Activated CD4-positive, CD25-positive, alpha-beta regulatory T cell treated with anti-CD3 and anti-CD28 coated beads, Interleukin-2, amount 50 U/mL, for 16 hours (primary cell): ENCODE results near the gene ABLIM2.

Experiments
- DNase-seq: peaks from one replicate; pipeline ENCODE4 v3.0.0-alpha.2; 2020; ENCODE audit warnings: low read depth, low spot score

Gene ABLIM2

DNA sequence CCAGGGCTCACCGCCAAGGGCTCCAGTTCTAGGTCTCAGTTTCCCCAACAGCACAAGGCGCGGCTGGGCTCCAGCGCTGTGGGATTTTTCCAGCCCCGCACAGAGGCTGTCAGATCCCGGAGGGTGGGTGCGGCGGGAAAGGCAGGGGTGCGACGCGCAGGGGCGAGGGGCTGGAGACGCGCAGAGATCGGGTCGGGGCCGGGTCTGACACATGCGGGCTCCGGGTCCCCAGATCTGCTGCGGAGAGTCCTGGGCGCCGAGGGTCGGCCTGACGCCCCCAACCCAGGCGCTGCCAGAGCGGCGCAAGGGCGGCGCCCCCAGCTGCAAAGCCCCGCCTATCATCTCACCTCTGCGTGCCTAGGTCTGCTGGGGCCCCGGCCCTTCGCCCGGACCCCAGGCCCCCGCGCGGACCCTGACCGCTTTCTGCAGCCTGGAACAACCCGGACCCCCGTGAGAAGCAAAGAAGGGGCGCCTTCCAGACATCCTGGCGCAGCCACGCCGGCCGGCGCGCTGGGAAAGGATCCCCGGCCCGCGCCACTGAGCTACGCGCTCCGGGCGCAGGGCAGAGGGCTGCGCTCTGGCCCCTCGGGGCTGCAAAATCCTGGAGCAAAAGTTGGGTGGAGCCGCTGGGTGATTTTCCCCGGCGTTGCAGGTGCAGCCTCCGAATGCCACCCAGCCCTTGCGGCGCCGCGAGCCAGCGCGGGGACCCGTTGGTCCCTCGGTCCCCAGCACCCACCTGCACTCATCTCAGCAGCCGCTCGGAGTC lies 486 bp downstream of the ABLIM2 start:
- no peak for DNase-seq

GRCh38 chr4:8157496-8157895 lies 1.1 kb downstream of the ABLIM2 start:
- DNase-seq = no peak

DNA sequence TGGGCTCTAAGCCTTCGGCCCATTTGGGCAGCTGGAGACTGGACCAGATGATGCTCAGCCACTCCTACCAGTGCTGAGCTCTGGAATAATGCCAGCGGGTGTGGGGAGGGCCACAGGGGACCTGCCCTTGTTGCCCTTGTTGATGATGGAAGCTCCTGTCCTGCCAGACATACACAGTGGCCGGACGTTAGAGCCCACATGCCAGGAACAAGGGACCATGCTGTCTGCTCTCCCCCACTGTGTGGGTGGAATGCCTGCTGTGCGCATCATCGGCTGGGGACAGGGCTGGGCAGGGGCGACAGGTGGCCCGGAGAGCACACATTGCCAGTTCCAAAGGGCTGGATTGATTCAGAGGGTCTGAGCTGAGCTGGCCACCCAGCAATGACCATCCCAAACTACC lies 2.0 kb downstream of the ABLIM2 start:
- DNase-seq = no peak

DNA sequence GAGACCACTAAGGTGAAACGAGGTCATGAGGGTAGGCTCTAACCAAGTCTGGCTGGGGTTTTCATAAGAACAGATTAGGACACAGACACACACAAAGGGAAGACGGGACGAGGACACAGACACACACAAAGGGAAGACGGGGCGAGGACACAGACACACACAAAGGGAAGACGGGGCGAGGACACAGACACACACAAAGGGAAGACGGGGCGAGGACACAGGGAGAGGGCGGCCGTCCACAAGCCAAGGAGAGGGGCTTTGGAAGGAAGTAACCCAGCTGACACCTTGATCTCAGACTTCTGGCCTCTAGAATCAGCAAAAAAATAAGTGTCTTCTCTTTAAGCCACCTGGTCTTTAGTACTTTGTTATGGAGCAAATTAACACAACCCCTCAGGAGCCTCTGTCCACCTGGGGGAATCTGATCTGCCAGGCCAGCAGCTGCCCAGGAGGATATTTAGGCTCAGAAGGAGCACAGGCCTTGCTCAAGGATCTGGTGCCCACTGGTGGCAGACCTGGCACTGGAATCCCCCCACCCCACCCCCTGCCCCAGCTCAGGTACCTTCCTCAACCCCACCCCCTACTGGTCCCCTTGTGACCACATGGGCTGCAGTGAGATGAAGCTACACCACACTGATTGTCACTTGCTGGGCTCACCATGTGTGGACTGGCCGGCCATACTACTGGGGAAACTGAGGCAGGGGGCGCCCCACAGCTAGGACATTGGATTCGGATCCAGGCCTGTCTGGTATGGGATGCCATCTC lies 2.8 kb downstream of the ABLIM2 start:
- no peak for DNase-seq

- no peak for DNase-seq
Measured at GRCh38 chr4:8155048-8155447, 3.6 kb downstream of the ABLIM2 start.

- no peak for DNase-seq
Measured at GRCh38 chr4:8153441-8153840, 5.2 kb downstream of the ABLIM2 start.

GRCh38 chr4:8152865-8153257 lies 5.8 kb downstream of the ABLIM2 start:
- DNase-seq = no peak

DNA sequence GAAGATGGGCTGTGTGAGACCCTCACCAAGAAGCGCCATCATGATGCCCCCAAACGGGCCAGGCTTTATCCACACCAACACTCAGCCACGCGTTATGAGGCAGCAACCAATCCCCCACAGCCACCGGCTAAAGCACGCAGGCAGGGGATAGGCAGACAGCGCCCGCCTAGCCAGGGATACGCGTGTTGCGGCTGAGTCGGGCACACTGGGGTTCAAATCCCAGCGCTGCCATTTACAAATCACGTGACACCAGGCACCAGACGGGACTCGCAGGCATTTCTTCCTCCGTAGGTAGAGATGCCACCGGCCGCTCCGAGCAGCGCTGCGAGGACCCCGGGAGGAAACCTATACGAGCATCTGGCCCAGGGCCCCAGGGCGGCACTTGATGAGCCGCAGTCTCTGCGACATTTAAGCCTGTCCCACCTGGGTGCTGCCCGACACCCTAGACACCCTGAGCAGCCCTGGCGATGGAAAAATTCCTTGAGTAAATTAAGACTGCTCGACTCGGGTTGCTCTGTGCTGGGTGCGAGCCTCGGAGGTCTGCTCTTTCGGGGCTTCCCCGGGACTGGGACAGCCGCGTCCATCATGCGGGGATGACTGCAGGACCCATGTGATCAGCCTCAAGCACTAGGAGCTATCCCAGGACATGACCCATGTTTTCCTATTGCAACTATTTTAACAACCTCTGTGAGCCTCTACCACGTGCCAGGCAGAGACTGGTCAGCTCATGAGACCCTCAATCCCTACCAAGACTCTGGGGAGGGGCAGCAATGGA lies 6.3 kb downstream of the ABLIM2 start:
- no peak for DNase-seq

DNA sequence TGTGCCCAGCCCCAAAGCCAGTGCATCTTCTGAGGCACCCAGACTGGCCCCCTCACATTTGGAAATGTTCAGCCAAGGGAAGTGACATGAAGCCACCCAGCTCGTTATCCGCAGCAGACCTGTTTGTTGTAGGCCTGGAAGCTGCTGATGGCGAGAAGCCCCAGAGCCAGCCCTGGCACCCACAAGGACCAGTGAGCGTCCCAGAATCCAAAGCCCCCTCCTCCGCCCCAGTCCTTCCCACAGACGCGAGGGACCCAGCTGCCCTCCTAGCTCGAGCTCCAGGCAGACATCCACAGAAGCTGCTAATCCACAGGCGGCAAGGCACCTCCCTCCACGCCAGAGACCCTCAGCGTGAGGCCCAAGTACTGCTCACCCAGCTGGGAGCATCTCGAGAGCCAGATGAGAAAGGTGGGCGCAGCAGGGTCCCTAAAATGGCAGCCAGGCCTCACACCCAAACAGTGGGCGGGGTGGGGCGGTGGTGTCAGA lies 7.4 kb downstream of the ABLIM2 start:
- no peak for DNase-seq

GRCh38 chr4:8150152-8151090 lies 8.2 kb downstream of the ABLIM2 start:
- no peak for DNase-seq

DNA sequence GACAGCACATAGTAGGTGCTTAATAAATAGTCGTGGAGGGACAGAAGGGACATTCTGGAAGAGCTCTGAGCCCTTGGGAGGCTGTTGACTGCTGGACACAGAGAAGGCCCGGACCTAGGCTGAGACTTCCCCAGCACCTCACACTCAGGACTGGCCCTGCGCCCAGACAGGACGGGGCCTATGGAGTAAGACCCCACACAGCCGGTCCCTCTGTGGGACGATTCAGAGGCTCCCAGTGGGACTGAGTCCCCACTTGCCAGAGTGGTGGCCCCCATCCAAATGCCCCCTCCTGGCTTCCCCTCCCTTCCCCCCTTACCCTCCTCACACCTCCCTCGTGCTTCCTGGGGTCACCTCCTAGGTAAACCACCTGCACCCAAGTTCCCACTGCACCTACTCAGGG lies 8.9 kb downstream of the ABLIM2 start:
- DNase-seq = no peak

DNA sequence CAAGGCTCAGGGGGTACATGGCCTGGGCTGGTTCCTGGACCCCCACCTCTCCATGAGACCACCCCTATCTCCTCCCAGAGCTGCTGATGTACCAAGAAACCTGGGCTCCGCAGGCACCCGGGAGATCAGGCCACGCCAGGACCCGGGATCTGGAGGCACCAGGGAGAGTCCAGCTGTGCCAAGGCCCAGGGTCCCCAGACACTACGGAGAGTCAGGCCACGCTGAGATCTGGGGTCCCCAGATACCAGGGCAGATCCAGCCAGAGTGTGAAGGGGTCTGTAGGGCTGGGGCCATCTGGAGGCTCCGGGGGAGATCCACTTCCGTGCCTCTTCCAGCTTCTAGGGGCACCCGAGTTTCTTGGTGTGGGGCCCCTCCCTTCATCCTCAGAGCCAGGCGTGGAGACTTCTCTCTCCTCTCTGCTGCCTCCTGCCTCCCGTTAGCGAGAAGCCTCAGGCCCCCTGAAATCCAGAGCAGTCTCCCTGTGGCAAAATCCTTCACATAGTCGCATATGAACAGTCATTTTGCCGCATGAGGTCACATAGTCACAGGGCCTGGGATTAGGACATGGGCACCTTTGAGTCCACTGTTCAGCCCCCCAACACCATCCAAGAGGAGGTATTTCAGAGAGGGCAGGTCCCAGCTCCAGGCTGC lies 9.7 kb downstream of the ABLIM2 start:
- DNase-seq = no peak

DNA sequence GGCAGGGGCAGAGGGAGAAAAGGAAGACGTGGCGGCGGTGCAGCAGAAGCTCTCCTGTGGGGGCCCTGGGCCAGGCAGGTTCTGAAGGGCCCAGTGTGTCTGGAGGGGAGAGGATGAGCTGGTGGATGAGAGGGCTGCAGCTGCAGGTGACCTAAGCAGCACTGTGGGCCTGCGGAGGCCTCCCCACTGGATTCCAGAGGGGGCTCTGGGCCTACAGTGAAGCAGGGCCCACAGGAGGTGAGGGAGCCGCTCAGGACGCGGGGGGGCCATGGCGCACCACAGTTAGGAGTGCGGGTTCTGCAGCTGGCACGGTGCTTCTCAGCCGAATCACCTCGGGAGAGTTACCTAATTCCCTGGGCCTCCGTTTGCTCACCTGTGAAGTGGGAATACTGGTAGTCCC lies 10.5 kb downstream of the ABLIM2 start:
- DNase-seq = no peak

DNA sequence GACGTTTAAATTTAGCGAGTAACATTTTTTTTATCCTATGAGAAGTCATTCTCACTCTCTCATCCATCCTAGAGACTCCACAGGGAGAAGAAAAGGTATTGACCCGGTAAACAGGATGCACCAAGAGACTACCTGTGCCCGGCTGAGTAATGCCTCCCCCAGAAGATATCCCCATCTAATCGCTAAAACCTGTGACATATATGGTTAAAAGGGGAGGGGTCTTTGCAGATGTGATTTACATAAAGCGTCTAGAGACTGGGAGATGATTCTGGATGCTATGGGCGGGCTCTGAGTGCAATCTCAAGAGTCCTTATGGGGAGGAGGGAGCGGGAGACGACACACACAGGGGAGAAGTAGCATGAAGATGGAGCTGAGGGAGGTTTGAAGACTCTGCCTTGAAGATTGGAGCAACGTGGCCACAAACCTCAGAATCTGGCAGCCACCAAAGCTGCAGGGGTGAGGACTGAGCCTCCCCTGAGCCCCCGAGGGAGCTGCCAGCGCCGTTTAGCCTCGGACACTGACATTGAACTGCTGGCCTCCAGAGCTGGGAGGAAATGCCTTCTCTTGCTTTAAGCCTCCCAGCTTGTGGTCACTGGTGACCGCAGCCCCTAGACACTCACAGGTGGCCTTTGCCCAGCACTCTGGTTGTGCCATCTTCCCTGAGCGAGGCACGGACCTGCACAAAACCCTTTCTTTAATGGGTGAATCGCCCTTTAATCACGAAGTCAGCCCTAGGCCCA lies 11.2 kb downstream of the ABLIM2 start:
- no peak for DNase-seq

- DNase-seq = no peak
Measured at GRCh38 chr4:8146157-8146556, 12.5 kb downstream of the ABLIM2 start.

DNA sequence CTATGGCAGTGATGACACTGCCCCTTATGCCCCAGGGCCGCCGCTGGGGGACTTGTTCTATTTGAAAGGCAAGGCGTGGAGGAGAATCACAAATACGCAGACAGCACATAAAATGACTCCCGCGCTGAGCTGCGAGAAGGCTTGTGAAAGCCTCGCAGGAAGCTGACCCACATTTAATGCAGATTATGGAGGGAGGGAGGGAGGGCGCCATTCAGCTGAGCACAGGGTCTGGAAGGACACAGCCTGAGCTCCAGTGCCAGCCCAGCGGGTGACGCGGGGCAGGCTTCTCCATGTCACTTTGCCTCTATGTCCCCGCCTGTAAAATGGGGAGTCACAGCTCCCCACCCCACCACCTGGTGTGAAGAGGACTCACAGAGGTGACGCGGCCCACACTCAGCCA lies 14.3 kb downstream of the ABLIM2 start:
- no peak for DNase-seq

DNA sequence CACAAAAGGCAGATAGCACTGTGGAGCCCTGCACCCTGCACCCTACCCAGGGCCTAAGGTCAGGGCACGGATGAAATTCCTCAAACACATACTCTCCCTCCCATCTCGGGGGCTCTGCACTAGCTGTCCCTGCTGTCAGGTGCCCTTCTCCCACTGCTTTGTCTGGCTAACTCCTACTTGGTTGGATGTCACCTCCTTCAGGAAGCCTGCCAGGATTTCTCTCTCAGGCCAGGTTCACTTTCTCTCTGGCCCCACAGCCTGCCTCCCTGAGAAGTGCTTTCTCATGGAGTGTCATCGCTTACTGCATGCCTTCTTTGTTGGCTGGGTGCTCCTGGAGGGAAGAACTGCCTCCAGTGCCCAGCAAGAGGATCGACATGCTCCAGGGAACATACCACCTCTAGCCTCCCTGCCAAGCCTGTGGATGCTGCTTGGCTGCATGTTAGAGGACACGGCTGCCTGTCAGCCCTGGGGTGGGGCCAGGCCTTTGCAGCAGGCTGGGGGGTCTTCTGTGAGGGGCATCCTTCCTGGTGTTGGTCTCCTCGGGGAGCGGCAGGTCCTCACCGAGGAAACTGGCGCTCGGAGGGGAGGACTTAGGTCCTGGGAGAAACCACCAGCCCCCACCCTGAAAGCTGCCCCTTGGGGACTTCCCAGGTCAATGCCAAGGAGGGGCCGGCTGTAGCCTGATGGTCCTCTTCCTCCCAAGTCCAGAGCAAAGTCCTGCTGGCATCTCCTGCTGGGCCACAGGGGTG lies 15.0 kb downstream of the ABLIM2 start:
- no peak for DNase-seq

DNA sequence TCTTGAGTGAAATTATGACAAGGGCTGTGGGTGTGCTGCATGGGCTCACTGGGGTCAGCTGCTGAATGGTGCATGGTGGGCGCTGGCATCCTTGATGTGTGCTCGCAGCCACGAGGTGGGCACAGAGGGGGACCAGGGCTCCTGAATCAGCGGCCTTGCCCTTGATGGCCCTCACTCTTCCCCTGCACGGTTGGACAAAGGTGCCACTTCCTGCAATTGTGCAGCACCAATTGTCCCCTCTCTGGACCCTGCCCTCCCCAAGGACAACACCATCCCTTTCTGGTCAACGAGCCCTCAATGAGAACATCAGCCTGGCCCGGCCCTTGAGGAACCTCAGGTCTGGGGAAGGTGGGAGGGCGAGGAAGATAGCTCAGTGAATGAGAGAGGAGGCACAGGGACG lies 16.1 kb downstream of the ABLIM2 start:
- no peak for DNase-seq

- no peak for DNase-seq
Measured at GRCh38 chr4:8141935-8142334, 16.7 kb downstream of the ABLIM2 start.
